MM.1S (cell line): ENCODE data around the gene MACROD2.
"Not testable (repeated sequence)": the region's sequence is repeated elsewhere in the genome, so short reads cannot be mapped to it uniquely, and the experiment has no call there.

Experiments
- EZH2 ChIP-seq: fragments of 300-600 bp; sonication (generic); optimal IDR thresholded peaks from 2 replicates; pipeline ENCODE3; 2017; ENCODE audit warnings: low read depth, mild to moderate bottlenecking, antibody characterized with exemption, low read length, mixed read lengths
- TF ChIP-seq, protein P1 (sequence below): fragments of 300-600 bp; sonication (generic); IDR thresholded peaks from 2 replicates; pipeline ENCODE4 v1.5.1; 2016; ENCODE audit warnings: antibody characterized with exemption, low read length, mixed read lengths

DNA sequence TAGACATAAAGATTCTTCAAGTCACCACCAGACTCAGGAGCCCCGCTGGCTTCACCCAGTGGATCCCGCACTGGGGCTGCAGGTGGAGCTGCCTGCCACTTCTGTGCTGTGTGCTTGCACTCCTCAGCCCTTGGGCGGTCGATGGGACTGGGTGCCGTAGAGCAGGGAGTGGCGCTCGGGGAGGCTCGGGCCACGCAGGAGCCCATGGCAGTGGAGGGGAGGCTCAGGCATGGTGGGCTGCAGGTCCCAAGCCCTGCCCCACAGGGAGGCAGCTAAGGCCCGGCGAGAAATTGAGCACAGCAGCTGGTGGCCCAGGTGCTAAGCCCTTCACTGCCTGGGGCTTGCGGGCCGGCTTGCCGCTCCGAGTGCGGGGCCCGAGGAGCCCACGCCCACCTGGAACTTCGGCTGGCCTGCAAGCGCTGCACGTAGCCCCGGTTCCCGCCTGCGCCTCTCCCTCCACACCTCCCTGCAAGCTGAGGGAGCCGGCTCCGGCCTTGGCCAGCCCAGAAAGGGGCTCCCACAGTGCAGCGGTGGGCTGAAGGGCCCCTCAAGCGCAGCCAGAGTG is 49.5 kb downstream of the MACROD2 start:
- TF ChIP-seq, protein P1, sequence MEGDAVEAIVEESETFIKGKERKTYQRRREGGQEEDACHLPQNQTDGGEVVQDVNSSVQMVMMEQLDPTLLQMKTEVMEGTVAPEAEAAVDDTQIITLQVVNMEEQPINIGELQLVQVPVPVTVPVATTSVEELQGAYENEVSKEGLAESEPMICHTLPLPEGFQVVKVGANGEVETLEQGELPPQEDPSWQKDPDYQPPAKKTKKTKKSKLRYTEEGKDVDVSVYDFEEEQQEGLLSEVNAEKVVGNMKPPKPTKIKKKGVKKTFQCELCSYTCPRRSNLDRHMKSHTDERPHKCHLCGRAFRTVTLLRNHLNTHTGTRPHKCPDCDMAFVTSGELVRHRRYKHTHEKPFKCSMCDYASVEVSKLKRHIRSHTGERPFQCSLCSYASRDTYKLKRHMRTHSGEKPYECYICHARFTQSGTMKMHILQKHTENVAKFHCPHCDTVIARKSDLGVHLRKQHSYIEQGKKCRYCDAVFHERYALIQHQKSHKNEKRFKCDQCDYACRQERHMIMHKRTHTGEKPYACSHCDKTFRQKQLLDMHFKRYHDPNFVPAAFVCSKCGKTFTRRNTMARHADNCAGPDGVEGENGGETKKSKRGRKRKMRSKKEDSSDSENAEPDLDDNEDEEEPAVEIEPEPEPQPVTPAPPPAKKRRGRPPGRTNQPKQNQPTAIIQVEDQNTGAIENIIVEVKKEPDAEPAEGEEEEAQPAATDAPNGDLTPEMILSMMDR: not testable (repeated sequence)
- TF ChIP-seq EZH2: not testable (repeated sequence)
